HepG2 (cell line): Measurements from ENCODE around the gene OBSL1. TPM values are rescaled to one million over a fixed set of nuclear protein-coding genes. Genes with fewer than 3 reads are reported as not detected.

Source experiments
- AGO2 ChIP-seq: fragments of 200-400 bp; formaldehyde crosslinking; optimal IDR thresholded peaks from 2 replicates; pipeline ENCODE3; 2017; ENCODE audit warnings: mild to moderate bottlenecking, low read depth, low read length, moderate library complexity
- CEBPZ ChIP-seq: IDR thresholded peaks from 2 replicates; pipeline ENCODE4 v1.6.1; 2012; ENCODE audit warnings: low read length, improper control_type of control experiment
- GTF2F1 ChIP-seq: fragments of 150-350 bp; IDR thresholded peaks from 2 replicates; pipeline ENCODE4 v1.6.1; 2014; ENCODE audit warnings: low read length
- HOXA3 ChIP-seq: sonication (generic); formaldehyde crosslinking; IDR thresholded peaks from 2 replicates; pipeline ENCODE4 v1.5.0; 2020; ENCODE audit warnings: missing genetic modification reagents
- HOXA7 ChIP-seq: sonication (generic); formaldehyde crosslinking; IDR thresholded peaks from 2 replicates; pipeline ENCODE4 v1.8.1; 2022; ENCODE audit warnings: mild to moderate bottlenecking, missing genetic modification reagents, moderate library complexity
- NCOA1 ChIP-seq: sonication (generic); formaldehyde crosslinking; IDR thresholded peaks from 2 replicates; pipeline ENCODE4 v1.9.0; 2021; ENCODE audit warnings: missing genetic modification reagents
- NFATC3 ChIP-seq: sonication (generic); formaldehyde crosslinking; IDR thresholded peaks from 2 replicates; pipeline ENCODE4 v1.5.1; 2020; ENCODE audit warnings: mild to moderate bottlenecking, missing genetic modification reagents
- SALL2 ChIP-seq: sonication (generic); formaldehyde crosslinking; IDR thresholded peaks from 2 replicates; pipeline ENCODE4 v1.8.1; 2023; ENCODE audit warnings: mild to moderate bottlenecking, missing genetic modification reagents, inconsistent platforms
- STAG1 ChIP-seq: sonication (generic); formaldehyde crosslinking; IDR thresholded peaks from 2 replicates; pipeline ENCODE4 v1.4.0; 2020; ENCODE audit warnings: missing genetic modification reagents
- TBP ChIP-seq: sonication (generic); formaldehyde crosslinking; IDR thresholded peaks from 2 replicates; pipeline ENCODE4 v1.5.0; 2020; ENCODE audit warnings: missing genetic modification reagents
- USF2 ChIP-seq, 2 experiments: sonication (generic) in 1 of 2; formaldehyde crosslinking in 1 of 2; IDR thresholded peaks; 2 replicates each; pipeline versions ENCODE4 v1.5.1 to v1.6.1; 2011 to 2020; ENCODE audit warnings: borderline replicate concordance in 1 of 2, low read depth in 1 of 2, low read length in 1 of 2, mild to moderate bottlenecking in 1 of 2, missing genetic modification reagents in 1 of 2, moderate library complexity in 1 of 2
- ZNF230 ChIP-seq: sonication (generic); formaldehyde crosslinking; IDR thresholded peaks from 2 replicates; pipeline ENCODE4 v1.4.0; 2020; ENCODE audit warnings: mild to moderate bottlenecking, missing genetic modification reagents
- ZNF354B ChIP-seq: sonication (generic); formaldehyde crosslinking; IDR thresholded peaks from 2 replicates; pipeline ENCODE4 v1.8.0; 2022; ENCODE audit warnings: mild to moderate bottlenecking, missing genetic modification reagents
- ZNF629 ChIP-seq: sonication (generic); formaldehyde crosslinking; conservative IDR thresholded peaks from 2 replicates; pipeline ENCODE4 v1.5.0; 2020; ENCODE audit warnings: missing genetic modification reagents
- ZNF687 ChIP-seq: sonication (generic); formaldehyde crosslinking; IDR thresholded peaks from 2 replicates; pipeline ENCODE4 v1.5.1; 2020; ENCODE audit warnings: mild to moderate bottlenecking, missing genetic modification reagents, moderate library complexity
- ZNF737 ChIP-seq: sonication (generic); formaldehyde crosslinking; IDR thresholded peaks from 2 replicates; pipeline ENCODE4 v1.5.0; 2020; ENCODE audit warnings: missing genetic modification reagents, mild to moderate bottlenecking, borderline replicate concordance
- ZSCAN22 ChIP-seq: sonication (generic); formaldehyde crosslinking; IDR thresholded peaks from 2 replicates; pipeline ENCODE4 v1.4.0; 2020; ENCODE audit warnings: mild to moderate bottlenecking, missing genetic modification reagents
- ZSCAN29 ChIP-seq: sonication (generic); formaldehyde crosslinking; conservative IDR thresholded peaks from 2 replicates; pipeline ENCODE4 v1.4.0; 2020; ENCODE audit warnings: mild to moderate bottlenecking, missing genetic modification reagents
- polyA plus RNA-seq, 8 experiments: library from polyadenylated mRNA; depleted of rRNA in 3 of 8; stranded (reverse) in 7 of 8; unstranded in 1 of 8; fragments of >200 nt; fragmentation: Illumina TruSeq in 4 of 8; extraction: Trizol in 4 of 8; gene quantifications; 2 replicates each; pipeline versions ENCODE4 v1.2.1 to v1.2.3, GENCODE V29; 2011 to 2016; ENCODE audit warnings: low read depth in 4 of 8, missing spikeins in 1 of 8, mixed read lengths in 1 of 8; ENCODE audit not compliant: insufficient read depth in 1 of 8
- total RNA-seq, 5 experiments: library from RNA; depleted of rRNA; stranded (reverse); fragments of >200 nt; fragmentation: Illumina TruSeq; extraction: Trizol; gene quantifications; 2 replicates each; pipeline ENCODE4 v1.2.3, GENCODE V29; 2016; ENCODE audit warnings: low read depth in 1 of 5
- TF ChIP-seq, protein P1 (sequence below): sonication (generic); formaldehyde crosslinking; IDR thresholded peaks from 2 replicates; pipeline ENCODE4 v1.5.1; 2020; ENCODE audit warnings: missing genetic modification reagents, mild to moderate bottlenecking, borderline replicate concordance

Gene OBSL1
- total and polyA plus RNA-seq, 2 of the 13 experiments (the other 11 are each of a cell fraction or from before 2014, with no cell fraction given) = 86.7 to 218 TPM

DNA sequence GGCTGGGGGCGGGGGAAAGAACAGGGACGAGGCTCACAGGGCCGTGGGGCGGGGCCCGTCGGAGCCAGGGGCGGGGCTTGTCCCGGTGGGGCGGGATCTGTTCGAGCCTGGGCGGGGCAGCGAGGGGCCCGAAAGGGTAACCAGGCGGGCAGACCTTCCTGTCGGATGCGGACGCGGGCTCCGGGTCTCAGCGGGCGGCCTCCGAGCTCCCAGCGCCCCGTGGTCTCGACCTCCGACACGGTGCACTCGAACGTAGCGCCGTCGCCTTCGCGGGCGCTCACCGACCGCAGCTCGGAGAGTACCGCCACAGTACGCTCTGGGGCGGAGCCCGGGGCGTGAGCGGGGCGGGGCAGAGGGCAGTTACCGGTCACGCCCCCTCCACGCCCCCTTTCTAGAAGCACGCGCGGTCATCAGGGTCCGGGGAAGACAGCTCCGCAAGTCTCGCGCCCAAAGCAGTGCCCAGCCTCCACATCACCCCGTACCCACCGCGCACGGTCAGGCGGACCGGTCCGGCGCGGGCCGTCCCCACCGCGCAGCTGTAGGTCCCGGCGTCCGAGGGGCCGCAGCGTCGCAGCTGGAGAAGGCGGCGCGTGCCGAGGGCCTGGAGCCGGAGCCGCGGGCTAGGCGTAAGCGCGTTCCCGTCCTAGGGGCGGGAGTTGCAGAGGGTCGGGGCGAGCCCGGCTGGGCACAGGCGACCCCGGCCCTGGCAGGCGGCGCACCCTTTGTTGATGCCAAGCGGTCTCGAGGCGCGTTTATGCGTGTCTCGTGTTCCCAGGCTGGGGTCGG is 18.8 kb downstream of the OBSL1 start (continued):
- no peak for TF ChIP-seq NCOA1 (CRISPR knock-in tag)
- TF ChIP-seq USF2 (IDR thresholded peaks at IDR 0.05; ENCODE audit: low read depth, low read length) = no peak
- peak; percentile 54; the same call in 1 of the 2 replicates for TF ChIP-seq USF2 (CRISPR knock-in tag; IDR thresholded peaks at IDR 0.05; ENCODE audit: borderline replicate concordance)
- TF ChIP-seq HOXA3 (CRISPR knock-in tag) = peak; percentile 66
- no peak for TF ChIP-seq CEBPZ
- TF ChIP-seq ZNF354B (CRISPR knock-in tag) = 0 out of 2 replicates have a peak, but pooled peaks have one; percentile 55
- peak; percentile 91 for TF ChIP-seq AGO2
- no peak for TF ChIP-seq NFATC3 (CRISPR knock-in tag)
- TF ChIP-seq SALL2 = no peak; the same call in 1 of the 2 replicates
- no peak for TF ChIP-seq TBP
- no peak; the same call in 1 of the 2 replicates for TF ChIP-seq ZNF629 (CRISPR knock-in tag)
- peak; percentile 97 for TF ChIP-seq ZNF687 (CRISPR knock-in tag)
- TF ChIP-seq HOXA7 (CRISPR knock-in tag) = no peak
- no peak for TF ChIP-seq ZNF737 (CRISPR knock-in tag)
- TF ChIP-seq ZSCAN29 (CRISPR knock-in tag) = no peak
- TF ChIP-seq GTF2F1 = no peak
- TF ChIP-seq, protein P1, sequence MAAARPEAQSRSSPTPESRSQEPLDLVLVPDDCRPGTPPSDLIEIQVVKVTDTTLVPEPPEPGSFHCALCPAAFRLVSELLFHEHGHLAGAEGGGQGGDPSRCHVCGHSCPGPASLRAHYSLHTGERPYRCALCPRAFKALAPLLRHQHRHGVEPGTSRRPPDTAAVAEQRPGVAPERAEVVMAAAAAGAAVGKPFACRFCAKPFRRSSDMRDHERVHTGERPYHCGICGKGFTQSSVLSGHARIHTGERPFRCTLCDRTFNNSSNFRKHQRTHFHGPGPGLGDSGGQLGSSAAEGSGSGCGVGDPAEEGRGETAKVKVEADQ (CRISPR knock-in tag) = no peak
- TF ChIP-seq ZNF230 (CRISPR knock-in tag) = peak; percentile 57
- TF ChIP-seq ZSCAN22 = no peak
- TF ChIP-seq STAG1 (CRISPR knock-in tag) = no peak
